CD8-positive, alpha-beta memory T cell (primary cell): ENCODE data around the gene ITPRID2. TPM values are rescaled to one million over a fixed set of nuclear protein-coding genes. Genes with fewer than 3 reads are reported as not detected.

Experiments
- CTCF ChIA-PET: fragments of 350-600 bp; sonication (Branson Sonifier 250); formaldehyde crosslinking; loops from one replicate; lab custom pipeline; 2021; ENCODE audit warnings: antibody characterized with exemption; lab: Charles Lee
- POLR2A ChIA-PET: fragments of 350-600 bp; sonication (Branson Sonifier 250); formaldehyde crosslinking; loops from one replicate; lab custom pipeline; 2021; ENCODE audit warnings: antibody characterized with exemption; lab: Charles Lee
- DNase-seq, 5 donors: peaks; one replicate each; pipeline versions ENCODE4 v3.0.0 to v3.0.0-alpha.2; 2020 to 2022; ENCODE audit warnings: mixed read lengths in 1 of 5
- H3K27ac ChIP-seq: one replicate; pipeline ENCODE4 v1.7.0; 2013; ENCODE audit warnings: low read depth, mild to moderate bottlenecking, low read length, moderate library complexity
- H3K27me3 ChIP-seq: 2 replicates; pipeline ENCODE4 v1.7.0; 2013; ENCODE audit warnings: low read length, mild to moderate bottlenecking; ENCODE audit not compliant: insufficient read depth, poor library complexity, severe bottlenecking
- H3K36me3 ChIP-seq: 2 replicates; pipeline ENCODE4 v1.7.0; 2013; ENCODE audit warnings: mild to moderate bottlenecking, low read length, moderate library complexity; ENCODE audit not compliant: insufficient read depth
- H3K4me1 ChIP-seq: 2 replicates; pipeline ENCODE4 v1.7.0; 2013; ENCODE audit warnings: mild to moderate bottlenecking, low read length, moderate library complexity; ENCODE audit not compliant: insufficient read depth
- H3K4me3 ChIP-seq: 2 replicates; pipeline ENCODE4 v1.7.0; 2013; ENCODE audit warnings: mild to moderate bottlenecking, low read length
- H3K9me3 ChIP-seq: 2 replicates; pipeline ENCODE4 v1.7.0; 2013; ENCODE audit warnings: mild to moderate bottlenecking, low read length
- H3K27ac Mint-ChIP-seq, 8 donors: one replicate each; pipeline ENCODE4 v1.8.0; 2020 to 2021; ENCODE audit warnings: mixed read lengths in 8 of 8, mild to moderate bottlenecking in 6 of 8, inconsistent platforms in 3 of 8, moderate library complexity in 3 of 8
- H3K27me3 Mint-ChIP-seq, 2 donors: one replicate each; pipeline ENCODE4 v1.8.0; 2020 to 2021; ENCODE audit warnings: mixed read lengths in 2 of 2, mild to moderate bottlenecking in 1 of 2, moderate library complexity in 1 of 2
- H3K36me3 Mint-ChIP-seq, 3 donors: one replicate each; pipeline ENCODE4 v1.8.0; 2020 to 2021; ENCODE audit warnings: mixed read lengths in 3 of 3, inconsistent platforms in 1 of 3, mild to moderate bottlenecking in 1 of 3
- H3K4me1 Mint-ChIP-seq, 3 donors: one replicate each; pipeline ENCODE4 v1.8.0; 2020 to 2021; ENCODE audit warnings: mixed read lengths in 3 of 3, inconsistent platforms in 1 of 3, mild to moderate bottlenecking in 1 of 3
- H3K4me3 Mint-ChIP-seq, 7 donors: one replicate each; pipeline ENCODE4 v1.8.0; 2020 to 2021; ENCODE audit warnings: mixed read lengths in 7 of 7, mild to moderate bottlenecking in 6 of 7, moderate library complexity in 4 of 7, inconsistent platforms in 2 of 7
- H3K9me3 Mint-ChIP-seq, 5 donors: one replicate each; pipeline ENCODE4 v1.8.0; 2020 to 2022; ENCODE audit warnings: mixed read lengths in 5 of 5, mild to moderate bottlenecking in 3 of 5, moderate library complexity in 2 of 5, inconsistent platforms in 1 of 5
- polyA plus RNA-seq: library from polyadenylated mRNA; unstranded; fragments of 300-500 nt; fragmentation: Illumina TruSeq; gene quantifications from one replicate; pipeline ENCODE4 v1.2.3, GENCODE V29; 2021
- total RNA-seq, 2 experiments: library from RNA; stranded (reverse); gene quantifications; one replicate each; pipeline ENCODE4 v1.2.3, GENCODE V29; 2021

Gene ITPRID2
- total and polyA plus RNA-seq, 3 experiments from 2014 or later: 3.4 to 58.4 (median 51.8) TPM

- Mint-ChIP-seq H3K27me3 (peaks cover 5 to 11% of the 10 kb centered on the region in 2 donors), H3K9me3 (no peaks in the 10 kb centered on the region), H3K36me3 (no peaks in the 10 kb centered on the region), H3K4me1 (no peaks in the 10 kb centered on the region), H3K27ac (no peak overlapping the region), H3K4me3 (no peak overlapping the region)
- DNase-seq: no peak
- H3K27me3 ChIP-seq: no peaks in the 10 kb centered on the region
- POLR2A ChIA-PET: no interaction called here
- no peak overlapping the region for H3K27ac ChIP-seq
- CTCF ChIA-PET: no interaction called here
- H3K36me3 ChIP-seq: no peaks in the 10 kb centered on the region
- H3K4me3 ChIP-seq: no peak overlapping the region
- H3K4me1 ChIP-seq: no peaks in the 10 kb centered on the region
- no peaks in the 10 kb centered on the region for H3K9me3 ChIP-seq
Measured at GRCh38 chr2:181977661-181978350, 86.3 kb downstream of the ITPRID2 start.

- H3K4me1 Mint-ChIP-seq: no peaks in the 10 kb centered on the region
- no peaks in the 10 kb centered on the region for H3K36me3 ChIP-seq
Measured at GRCh38 chr2:181978351-181979150, 87.0 kb downstream of the ITPRID2 start.

More at GRCh38 chr2:181978351-181979150, 87.0 kb downstream of the ITPRID2 start:
- H3K27me3 Mint-ChIP-seq: peaks cover 3 to 10% of the 10 kb centered on the region in 2 donors
- no peak for DNase-seq
- no peaks in the 10 kb centered on the region for H3K36me3 Mint-ChIP-seq
- no peak overlapping the region for H3K4me3 Mint-ChIP-seq
- H3K4me3 ChIP-seq: no peak overlapping the region
- CTCF ChIA-PET: no interaction called here
- no peak overlapping the region for H3K27ac Mint-ChIP-seq
- no peaks in the 10 kb centered on the region for H3K4me1 ChIP-seq
- no peaks in the 10 kb centered on the region for H3K9me3 ChIP-seq
- POLR2A ChIA-PET: no interaction called here
- H3K27me3 ChIP-seq: no peaks in the 10 kb centered on the region
- no peak overlapping the region for H3K27ac ChIP-seq
- H3K9me3 Mint-ChIP-seq: no peaks in the 10 kb centered on the region

Other genes with a start within 250 kb of the ITPRID2 start
- not detected for gene CERKL, start 234.6 kb upstream of the ITPRID2 start, total RNA-seq
- 31.9 TPM for gene CERKL, start 234.6 kb upstream of the ITPRID2 start, polyA plus RNA-seq
- gene NEUROD1, start 211.2 kb upstream of the ITPRID2 start, total RNA-seq: not detected
- not detected for gene NEUROD1, start 211.2 kb upstream of the ITPRID2 start, polyA plus RNA-seq
- gene PPP1R1C, start 94.1 kb downstream of the ITPRID2 start, total RNA-seq: not detected
- not detected for gene PPP1R1C, start 94.1 kb downstream of the ITPRID2 start, polyA plus RNA-seq